NCI-H2171 treated with DMSO at 0.1 percent for 48 hours (cell line): ENCODE measurements around the gene TSPO2.

Source experiments
- DNase-seq: peaks from one replicate; lab custom pipeline; 2025; lab: John Stamatoyannopoulos, UW

TSPO2 gene

GRCh38 chr6:41027799-41028560 lies 14.3 kb upstream of the TSPO2 start:
- DNase-seq = no peak

- no peak for DNase-seq
These were observed 13.5 kb upstream of the TSPO2 start for GRCh38 chr6:41028561-41029412.

- DNase-seq = no peak
These were observed 9.4 kb upstream of the TSPO2 start for GRCh38 chr6:41032830-41033229.

GRCh38 chr6:41033776-41034175 lies 8.5 kb upstream of the TSPO2 start:
- no peak for DNase-seq

- DNase-seq = no peak
These were observed 6.1 kb upstream of the TSPO2 start for GRCh38 chr6:41036186-41036585.

GRCh38 chr6:41036601-41037000 lies 5.7 kb upstream of the TSPO2 start:
- DNase-seq = no peak

GRCh38 chr6:41037107-41037900 lies 5.0 kb upstream of the TSPO2 start:
- no peak for DNase-seq

- no peak for DNase-seq
These were observed 4.1 kb upstream of the TSPO2 start for GRCh38 chr6:41038205-41038604.

- peak; percentile 52 for DNase-seq
These were observed 2.9 kb upstream of the TSPO2 start, which contains the start of gene UNC5CL for GRCh38 chr6:41039060-41039998. Gene UNC5CL, minus strand, starts transcription at chr6:41039221. Its CDS starts 4,147 bp downstream, at chr6:41035074.

GRCh38 chr6:41040101-41040939 lies 1.9 kb upstream of the TSPO2 start:
- DNase-seq = no peak

- no peak for DNase-seq
These were observed 1.2 kb upstream of the TSPO2 start for GRCh38 chr6:41040940-41041536.

- DNase-seq = no peak
These were observed 884 bp downstream of the TSPO2 start for GRCh38 chr6:41043151-41043550.

- DNase-seq = no peak
These were observed 3.4 kb downstream of the TSPO2 start for GRCh38 chr6:41045664-41046063.

GRCh38 chr6:41046084-41046483 lies 3.8 kb downstream of the TSPO2 start:
- no peak for DNase-seq

- no peak for DNase-seq
These were observed 5.0 kb downstream of the TSPO2 start for GRCh38 chr6:41047306-41047705.

GRCh38 chr6:41047745-41048732 lies 5.8 kb downstream of the TSPO2 start:
- no peak for DNase-seq

GRCh38 chr6:41049521-41049920 lies 7.3 kb downstream of the TSPO2 start:
- DNase-seq = no peak

GRCh38 chr6:41049955-41050354 lies 7.7 kb downstream of the TSPO2 start:
- DNase-seq = no peak

GRCh38 chr6:41050536-41050935 lies 8.3 kb downstream of the TSPO2 start:
- DNase-seq = no peak
